Measurements from ENCODE around the gene LIN54. TPM values are rescaled to one million over a fixed set of nuclear protein-coding genes. Genes with fewer than 3 reads are reported as not detected.

Gene LIN54
- total RNA-seq, 2 experiments from 2014 or later: 47.6 to 48.9 TPM

- no peak for DNase-seq (ENCODE audit: low spot score)
These were observed 59.4 kb downstream of the LIN54 start for GRCh38 chr4:82951196-82951595.

GRCh38 chr4:82948647-82949204 lies 61.9 kb downstream of the LIN54 start:
- Histone ChIP-seq H3K9me2 (ENCODE audit: insufficient read depth, low read length) (no peaks in the 10 kb centered on the region), H3K4me2 (ENCODE audit: low read length) (no peak overlapping the region), H2AFZ (ENCODE audit: low read length) (no peak overlapping the region), H4K20me1 (ENCODE audit: insufficient read depth, low read length) (no peaks in the 10 kb centered on the region), H3K4me3 (ENCODE audit: low read depth, low read length, poor library complexity, severe bottlenecking) (no peak overlapping the region), H3K9me3 (ENCODE audit: low read length) (no peaks in the 10 kb centered on the region), H3K27ac (ENCODE audit: low read depth, low read length, poor library complexity, severe bottlenecking) (no peak overlapping the region), H3K36me3 (ENCODE audit: insufficient read depth, low read length) (peaks cover 87% of the 10 kb centered on the region), H3K79me2 (ENCODE audit: insufficient read depth, low read depth, low read length) (peaks cover 40% of the 10 kb centered on the region; the same call in 1 of the 2 replicates), H3K4me1 (ENCODE audit: insufficient read depth, low read length, poor library complexity, severe bottlenecking) (no peaks in the 10 kb centered on the region)
- TF ChIP-seq CTCF (conservative IDR thresholded peaks at IDR 0.05; ENCODE audit: low read length): no peak
- no peak for TF ChIP-seq EZH2phosphoT487 (IDR thresholded peaks at IDR 0.05; ENCODE audit: borderline replicate concordance, low read depth, low read length)
- intact Hi-C loops (cut with micrococcal nuclease; ENCODE audit: unreplicated experiment): no loop called here
- no TSS peak for BruUV-seq (replicated peaks)
- DNase-seq (ENCODE audit: low spot score): no peak
- ChIA-PET POLR2A (no interaction called here), CTCF (ENCODE audit: unreplicated experiment) (no interaction called here)

More at GRCh38 chr4:82951196-82951595, 59.4 kb downstream of the LIN54 start:
- CTCF ChIA-PET (ENCODE audit: unreplicated experiment): no interaction called here
- no peak overlapping the region for H3K4me3 ChIP-seq (ENCODE audit: low read depth, low read length, poor library complexity, severe bottlenecking)
- H3K79me2 ChIP-seq (ENCODE audit: insufficient read depth, low read depth, low read length): peaks cover 52% of the 10 kb centered on the region; the same call in 1 of the 2 replicates
- H3K9me2 ChIP-seq (ENCODE audit: insufficient read depth, low read length): no peaks in the 10 kb centered on the region
- TF ChIP-seq EZH2phosphoT487 (IDR thresholded peaks at IDR 0.05; ENCODE audit: borderline replicate concordance, low read depth, low read length) (no peak), CTCF (conservative IDR thresholded peaks at IDR 0.05; ENCODE audit: low read length) (no peak)
- H4K20me1 ChIP-seq (ENCODE audit: insufficient read depth, low read length): no peaks in the 10 kb centered on the region
- intact Hi-C loops (cut with micrococcal nuclease; ENCODE audit: unreplicated experiment): no loop called here
- H3K4me2 ChIP-seq (ENCODE audit: low read length): no peak overlapping the region
- no peaks in the 10 kb centered on the region for H3K4me1 ChIP-seq (ENCODE audit: insufficient read depth, low read length, poor library complexity, severe bottlenecking)
- H3K9me3 ChIP-seq (ENCODE audit: low read length): no peaks in the 10 kb centered on the region
- H2AFZ ChIP-seq (ENCODE audit: low read length): no peak overlapping the region
- BruUV-seq (replicated peaks): no TSS peak
- H3K36me3 ChIP-seq (ENCODE audit: insufficient read depth, low read length): peaks cover 83% of the 10 kb centered on the region
- POLR2A ChIA-PET: interaction anchor here (0.7 to 1.9 kb wide), 10 partner anchors 10 to 159 kb away, joined by 3 to 7 read pairs (median 4); partner anchors contain the start of gene LIN54
- no peak overlapping the region for H3K27ac ChIP-seq (ENCODE audit: low read depth, low read length, poor library complexity, severe bottlenecking)

GRCh38 chr4:82947498-82947897 lies 63.1 kb downstream of the LIN54 start:
- intact Hi-C loops (cut with micrococcal nuclease; ENCODE audit: unreplicated experiment): no loop called here
- peaks cover 32% of the 10 kb centered on the region; the same call in 1 of the 2 replicates for H3K79me2 ChIP-seq (ENCODE audit: insufficient read depth, low read depth, low read length)
- no peak overlapping the region for H3K4me3 ChIP-seq (ENCODE audit: low read depth, low read length, poor library complexity, severe bottlenecking)
- no peak overlapping the region for H2AFZ ChIP-seq (ENCODE audit: low read length)
- ChIA-PET POLR2A (interaction anchor here (1.3 kb wide), 1 partner anchor 41 kb away, joined by 3 read pairs; no protein-coding TSS in a partner anchor), CTCF (ENCODE audit: unreplicated experiment) (no interaction called here)
- no peak for DNase-seq (ENCODE audit: low spot score)
- H3K9me3 ChIP-seq (ENCODE audit: low read length): no peaks in the 10 kb centered on the region
- no peak overlapping the region for H3K27ac ChIP-seq (ENCODE audit: low read depth, low read length, poor library complexity, severe bottlenecking)
- H4K20me1 ChIP-seq (ENCODE audit: insufficient read depth, low read length): no peaks in the 10 kb centered on the region
- H3K9me2 ChIP-seq (ENCODE audit: insufficient read depth, low read length): no peaks in the 10 kb centered on the region
- H3K4me2 ChIP-seq (ENCODE audit: low read length): no peak overlapping the region
- BruUV-seq (replicated peaks): no TSS peak
- H3K36me3 ChIP-seq (ENCODE audit: insufficient read depth, low read length): peaks cover 84% of the 10 kb centered on the region
- no peaks in the 10 kb centered on the region for H3K4me1 ChIP-seq (ENCODE audit: insufficient read depth, low read length, poor library complexity, severe bottlenecking)
- TF ChIP-seq CTCF (conservative IDR thresholded peaks at IDR 0.05; ENCODE audit: low read length): no peak

All from OCI-LY7 (cell line).